ENCODE measurements around the gene GPR39.

DNA sequence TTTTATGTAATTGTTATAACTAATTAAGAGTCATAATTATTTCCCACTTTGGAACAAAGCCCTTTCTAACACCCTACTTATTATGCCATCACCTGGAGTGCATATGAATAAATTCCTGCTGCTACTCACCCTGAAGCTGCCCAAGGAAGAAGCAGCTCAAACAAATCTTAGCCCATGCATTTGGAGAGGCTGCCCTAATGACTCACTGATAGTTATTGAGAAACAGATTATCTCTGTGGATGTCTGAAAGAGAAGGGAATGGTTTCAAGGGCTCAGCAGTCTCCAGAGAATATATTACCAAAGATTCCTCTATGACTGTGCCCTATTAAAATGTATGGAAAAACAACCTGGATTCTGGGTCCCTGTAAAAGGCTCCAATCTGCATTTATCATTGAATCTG lies 81.0 kb downstream of the GPR39 start:
- TF ChIP-seq, protein P1, sequence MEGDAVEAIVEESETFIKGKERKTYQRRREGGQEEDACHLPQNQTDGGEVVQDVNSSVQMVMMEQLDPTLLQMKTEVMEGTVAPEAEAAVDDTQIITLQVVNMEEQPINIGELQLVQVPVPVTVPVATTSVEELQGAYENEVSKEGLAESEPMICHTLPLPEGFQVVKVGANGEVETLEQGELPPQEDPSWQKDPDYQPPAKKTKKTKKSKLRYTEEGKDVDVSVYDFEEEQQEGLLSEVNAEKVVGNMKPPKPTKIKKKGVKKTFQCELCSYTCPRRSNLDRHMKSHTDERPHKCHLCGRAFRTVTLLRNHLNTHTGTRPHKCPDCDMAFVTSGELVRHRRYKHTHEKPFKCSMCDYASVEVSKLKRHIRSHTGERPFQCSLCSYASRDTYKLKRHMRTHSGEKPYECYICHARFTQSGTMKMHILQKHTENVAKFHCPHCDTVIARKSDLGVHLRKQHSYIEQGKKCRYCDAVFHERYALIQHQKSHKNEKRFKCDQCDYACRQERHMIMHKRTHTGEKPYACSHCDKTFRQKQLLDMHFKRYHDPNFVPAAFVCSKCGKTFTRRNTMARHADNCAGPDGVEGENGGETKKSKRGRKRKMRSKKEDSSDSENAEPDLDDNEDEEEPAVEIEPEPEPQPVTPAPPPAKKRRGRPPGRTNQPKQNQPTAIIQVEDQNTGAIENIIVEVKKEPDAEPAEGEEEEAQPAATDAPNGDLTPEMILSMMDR (IDR thresholded peaks at IDR 0.05) = no peak
- TF ChIP-seq, protein P2, sequence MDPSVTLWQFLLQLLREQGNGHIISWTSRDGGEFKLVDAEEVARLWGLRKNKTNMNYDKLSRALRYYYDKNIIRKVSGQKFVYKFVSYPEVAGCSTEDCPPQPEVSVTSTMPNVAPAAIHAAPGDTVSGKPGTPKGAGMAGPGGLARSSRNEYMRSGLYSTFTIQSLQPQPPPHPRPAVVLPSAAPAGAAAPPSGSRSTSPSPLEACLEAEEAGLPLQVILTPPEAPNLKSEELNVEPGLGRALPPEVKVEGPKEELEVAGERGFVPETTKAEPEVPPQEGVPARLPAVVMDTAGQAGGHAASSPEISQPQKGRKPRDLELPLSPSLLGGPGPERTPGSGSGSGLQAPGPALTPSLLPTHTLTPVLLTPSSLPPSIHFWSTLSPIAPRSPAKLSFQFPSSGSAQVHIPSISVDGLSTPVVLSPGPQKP (IDR thresholded peaks at IDR 0.05; ENCODE audit: low read depth, low read length) = no peak
- TF ChIP-seq RCOR1 (IDR thresholded peaks at IDR 0.05; ENCODE audit: low read depth, low read length) (no peak), RAD21 (conservative IDR thresholded peaks at IDR 0.05 in 1 of 2, IDR thresholded peaks at IDR 0.05 in 1 of 2) (no peak), CBX8 (IDR thresholded peaks at IDR 0.05) (no peak)

Data from A549 (cell line).